K562 (cell line): ENCODE measurements around the gene OPCML. TPM values are rescaled to one million over a fixed set of nuclear protein-coding genes. Genes with fewer than 3 reads are reported as not detected.

Experiments
- ATAC-seq: fragments of 200-7000 bp; cut with Tn5 transposase; 3 replicates; pipeline ENCODE4 v1.9.1; 2020; ENCODE audit warnings: moderate library complexity
- BruUV-seq: library from RNA; stranded (reverse); fragments of 400-500 nt; replicated peaks from 2 replicates; lab custom pipeline; 2021; lab: Mats Ljungman, UMichigan
- CTCF ChIA-PET: fragments of 300-600 bp; formaldehyde crosslinking; extraction: SDS; loops from one replicate; lab custom pipeline; 2021; ENCODE audit warnings: low intra/inter-chr PET ratio; lab: Yijun Ruan, JAX
- POLR2A ChIA-PET: fragments of 300-600, 350-650 bp; sonication (Branson Sonifier 250); formaldehyde crosslinking; extraction: SDS; loops from one replicate; lab custom pipeline; 2021; ENCODE audit warnings: antibody characterized with exemption, inconsistent platforms; lab: Yijun Ruan, JAX
- DNase-seq, 4 experiments: peaks; one replicate each; pipeline versions ENCODE4 v3.0.0 to v3.0.0-alpha.2; 2011 to 2018; ENCODE audit warnings: low spot score in 3 of 4, mixed read lengths in 3 of 4; ENCODE audit errors: extremely low read depth in 1 of 4
- FAIRE-seq: peaks from 2 replicates; lab custom pipeline; 2011; peaks lifted over from hg19 to GRCh38; lab: Jason Lieb, UNC
- H2AFZ ChIP-seq: 2 replicates; pipeline ENCODE4 v1.6.0; 2011; ENCODE audit warnings: low read depth, low read length, control low read depth, inconsistent platforms
- H3K27ac ChIP-seq: fragments of 200-600 bp; 3 replicates; pipeline ENCODE4 v1.8.0; 2011; ENCODE audit warnings: low read depth, mild to moderate bottlenecking, control low read depth, inconsistent platforms, low read length, moderate library complexity, mixed read lengths; ENCODE audit errors: extremely low read depth
- H3K27me3 ChIP-seq, 2 experiments: fragments of 300-600 bp in 1 of 2; 2 replicates in 1 of 2; 3 replicates in 1 of 2; pipeline versions ENCODE4 v1.6.0 to v1.8.0; 2011; ENCODE audit warnings: inconsistent platforms in 2 of 2, low read length in 2 of 2, mild to moderate bottlenecking in 1 of 2, mixed read lengths in 1 of 2, moderate library complexity in 1 of 2; ENCODE audit not compliant: control insufficient read depth in 2 of 2, insufficient read depth in 2 of 2
- H3K36me3 ChIP-seq: fragments of 300-600 bp; 3 replicates; pipeline ENCODE4 v1.8.0; 2011; ENCODE audit warnings: mild to moderate bottlenecking, low read length, inconsistent platforms; ENCODE audit not compliant: control insufficient read depth, insufficient read depth
- H3K4me1 ChIP-seq, 2 experiments: fragments of 200-600 bp in 1 of 2; replicated peaks in 1 of 2; 2 replicates in 1 of 2; 3 replicates in 1 of 2; pipeline versions ENCODE4 v1.5.1 to v1.8.0; 2011; ENCODE audit warnings: inconsistent platforms in 2 of 2, low read length in 2 of 2, mild to moderate bottlenecking in 1 of 2, mixed read lengths in 1 of 2, moderate library complexity in 1 of 2; ENCODE audit not compliant: control insufficient read depth in 2 of 2, insufficient read depth in 2 of 2
- H3K4me2 ChIP-seq: 2 replicates; pipeline ENCODE4 v1.6.1; 2011; ENCODE audit warnings: low read length, control low read depth, inconsistent platforms, mixed read lengths; ENCODE audit not compliant: insufficient read depth
- H3K4me3 ChIP-seq: fragments of 200-600 bp; sonication (generic), shearing (Covaris generic); 2 replicates; pipeline ENCODE4 v1.5.1; 2016; ENCODE audit warnings: control low read depth, inconsistent platforms
- H3K79me2 ChIP-seq: fragments of 200-600 bp; 3 replicates; pipeline ENCODE4 v1.8.0; 2011; ENCODE audit warnings: low read length, inconsistent platforms; ENCODE audit not compliant: control insufficient read depth, insufficient read depth
- H3K9ac ChIP-seq, 2 experiments: 2 replicates each; pipeline versions ENCODE4 v1.6.0 to v1.6.1; 2011; ENCODE audit warnings: low read depth in 2 of 2, low read length in 2 of 2, control low read depth in 1 of 2, inconsistent platforms in 1 of 2, mild to moderate bottlenecking in 1 of 2, mixed read lengths in 1 of 2; ENCODE audit not compliant: insufficient read depth in 1 of 2
- H3K9me1 ChIP-seq: one replicate; pipeline ENCODE4 v1.6.0; 2011; ENCODE audit warnings: inconsistent platforms, mild to moderate bottlenecking, low read length, moderate library complexity; ENCODE audit not compliant: control insufficient read depth, insufficient read depth
- H3K9me3 ChIP-seq: replicated peaks from 2 replicates; pipeline ENCODE4 v1.5.1; 2011; ENCODE audit warnings: low read depth, low read length, inconsistent platforms; ENCODE audit not compliant: control insufficient read depth, insufficient read depth
- H4K20me1 ChIP-seq: replicated peaks from 2 replicates; pipeline ENCODE4 v1.6.1; 2011; ENCODE audit warnings: low read length, inconsistent platforms, mixed read lengths; ENCODE audit not compliant: control insufficient read depth, insufficient read depth
- BACH1 ChIP-seq: fragments of 200-800 bp; sonication (Bioruptor generic); IDR thresholded peaks from 2 replicates; pipeline ENCODE4 v1.6.1; 2016; ENCODE audit warnings: missing genetic modification characterization, missing compliant biosample characterization
- FOXK2 ChIP-seq, 2 experiments: fragments of 450-650 bp; IDR thresholded peaks in 1 of 2; conservative IDR thresholded peaks in 1 of 2; 2 replicates each; pipeline ENCODE4 v1.6.1; 2016; ENCODE audit warnings: low read depth in 2 of 2, mild to moderate bottlenecking in 1 of 2
- FOXP1 ChIP-seq: sonication (generic); formaldehyde crosslinking; IDR thresholded peaks from 2 replicates; pipeline ENCODE4 v1.8.0; 2022; ENCODE audit warnings: mild to moderate bottlenecking, missing genetic modification reagents
- GABPA ChIP-seq: fragments of 200-800 bp; sonication (Bioruptor generic); conservative IDR thresholded peaks from 2 replicates; pipeline ENCODE4 v1.6.1; 2016; ENCODE audit warnings: low read depth, missing genetic modification characterization, missing compliant biosample characterization
- HCFC1 ChIP-seq: IDR thresholded peaks from 2 replicates; pipeline ENCODE4 v1.6.1; 2012; ENCODE audit warnings: low read depth, low read length, improper control_type of control experiment
- HNRNPH1 ChIP-seq: fragments of 200-400 bp; formaldehyde crosslinking; optimal IDR thresholded peaks from 2 replicates; pipeline ENCODE3; 2017; ENCODE audit warnings: low read depth, mild to moderate bottlenecking, low read length, moderate library complexity
- HOMEZ ChIP-seq: fragments of 250-450 bp; sonication (Bioruptor Pico); IDR thresholded peaks from 2 replicates; pipeline ENCODE4 v1.4.0; 2020; ENCODE audit warnings: mild to moderate bottlenecking, moderate library complexity
- IRF9 ChIP-seq: fragments of 450-650 bp; IDR thresholded peaks from 2 replicates; pipeline ENCODE4 v1.6.1; 2016; ENCODE audit warnings: missing biosample characterization, missing genetic modification characterization
- MTA3 ChIP-seq: fragments of 450-650 bp; formaldehyde crosslinking; IDR thresholded peaks from 2 replicates; pipeline ENCODE4 v1.6.1; 2017; ENCODE audit warnings: mild to moderate bottlenecking, borderline replicate concordance
- SIN3A ChIP-seq, 2 experiments: fragments of 150-350 bp in 1 of 2; IDR thresholded peaks; 2 replicates each; pipeline ENCODE4 v1.6.1; 2011 to 2016; ENCODE audit warnings: borderline replicate concordance in 2 of 2, low read depth in 2 of 2, low read length in 2 of 2, mild to moderate bottlenecking in 2 of 2, moderate library complexity in 2 of 2; ENCODE audit not compliant: control insufficient read depth in 1 of 2
- ZBTB12 ChIP-seq: fragments of 250-450 bp; sonication (Bioruptor Pico); IDR thresholded peaks from 2 replicates; pipeline ENCODE4 v1.4.0; 2020
- ZFPM2 ChIP-seq: fragments of 250-450 bp; sonication (Bioruptor Pico); IDR thresholded peaks from 2 replicates; pipeline ENCODE4 v1.5.1; 2022; ENCODE audit warnings: mild to moderate bottlenecking
- ZFX ChIP-seq: sonication (generic); formaldehyde crosslinking; IDR thresholded peaks from 2 replicates; pipeline ENCODE4 v1.8.0; 2022; ENCODE audit warnings: mild to moderate bottlenecking, missing genetic modification reagents, moderate library complexity
- ZNF134 ChIP-seq: fragments of 250-450 bp; sonication (Bioruptor Pico); conservative IDR thresholded peaks from 2 replicates; pipeline ENCODE4 v1.4.0; 2020
- ZNF175 ChIP-seq: fragments of 200-800 bp; sonication (Bioruptor generic); IDR thresholded peaks from 2 replicates; pipeline ENCODE4 v1.6.1; 2016; ENCODE audit warnings: low read depth, mild to moderate bottlenecking, missing genetic modification characterization, missing compliant biosample characterization
- ZNF324 ChIP-seq: fragments of 250-450 bp; sonication (Bioruptor Pico); IDR thresholded peaks from 2 replicates; pipeline ENCODE4 v1.4.0; 2020; ENCODE audit warnings: mild to moderate bottlenecking
- ZNF583 ChIP-seq: fragments of 250-450 bp; sonication (Bioruptor Pico); IDR thresholded peaks from 2 replicates; pipeline ENCODE4 v1.4.0; 2020
- WGBS: fragments of 100-300 bp; shearing (Covaris generic); methylation state at CpG from one replicate; pipeline ENCODE4 v1.1.6; 2016; ENCODE audit warnings: low coverage, mixed read lengths; ENCODE audit not compliant: insufficient coverage; ENCODE audit errors: missing lambda C conversion rate; 5-methylcytosine and 5-hydroxymethylcytosine counted together
- in situ Hi-C: fragments of 300-500 bp; cut with MboI; formaldehyde crosslinking; loops from 4 replicates; pipeline ENCODE4 v1.15.0; 2018; ENCODE audit warnings: inconsistent platforms, mixed read lengths
- intact Hi-C: fragments of 100-400 bp; cut with micrococcal nuclease; formaldehyde crosslinking; loops from 2 replicates; pipeline ENCODE4 v1.14.2; 2022
- polyA plus RNA-seq, 8 experiments: library from polyadenylated mRNA; depleted of rRNA in 4 of 8; stranded (reverse) in 5 of 8; unstranded in 3 of 8; fragments of >200 nt; fragmentation: Nextera tagmentation in 2 of 8; fragmentation: Illumina TruSeq in 1 of 8; extraction: Ambion mirVana in 2 of 8; extraction: Trizol in 1 of 8; gene quantifications; 2 replicates each; pipeline versions ENCODE4 v1.2.1 to v1.2.3, GENCODE V29; 2011 to 2014; ENCODE audit warnings: inconsistent platforms in 1 of 8, missing spikeins in 1 of 8
- total RNA-seq, 7 experiments: library from RNA; depleted of rRNA in 6 of 7; stranded (reverse); fragments of >200 nt in 6 of 7; fragmentation: Illumina TruSeq in 2 of 7; extraction: Trizol in 2 of 7; gene quantifications; 2 replicates each; pipeline versions ENCODE4 v1.2.1 to v1.2.3, GENCODE V29; 2011 to 2021; ENCODE audit warnings: low replicate concordance in 1 of 7

Gene OPCML
- total and polyA plus RNA-seq, 9 of the 15 experiments (the other 6 are each of a cell fraction or from before 2014, with no cell fraction given): not detected

GRCh38 chr11:132648851-132649250 is 883.5 kb downstream of the OPCML start (continued):
- TF ChIP-seq ZNF324 (no peak), GABPA (no peak), IRF9 (no peak)

GRCh38 chr11:132646890-132647289 is 885.4 kb downstream of the OPCML start:
- in situ Hi-C loops (no loop called here), intact Hi-C loops (no loop called here)
- DNase-seq (no peak), ATAC-seq (no peak)
- H3K4me1 ChIP-seq: no peaks in the 10 kb centered on the region
- WGBS: 2% methylated on average over 2 of the region's 2 CpGs
- H3K27ac ChIP-seq: no peak overlapping the region
- no peaks in the 10 kb centered on the region for H3K36me3 ChIP-seq
- no peaks in the 10 kb centered on the region for H3K9me1 ChIP-seq
- no peaks in the 10 kb centered on the region for H3K9me3 ChIP-seq
- H4K20me1 ChIP-seq: no peaks in the 10 kb centered on the region
- no peak overlapping the region for H3K9ac ChIP-seq
- H3K4me3 ChIP-seq: no peak overlapping the region
- CTCF ChIA-PET: no interaction called here
- no peaks in the 10 kb centered on the region for H3K27me3 ChIP-seq
- no peaks in the 10 kb centered on the region for H3K79me2 ChIP-seq
- TF ChIP-seq ZFPM2 (no peak), ZNF583 (CRISPR knock-in tag) (no peak), FOXK2 (conservative IDR thresholded peaks at IDR 0.05 in 1 of 2, IDR thresholded peaks at IDR 0.05 in 1 of 2; ENCODE audit: low read depth in 2 of 2) (no peak), FOXP1 (CRISPR knock-in tag) (no peak), HNRNPH1 (no peak), ZNF134 (CRISPR knock-in tag) (no peak), ZBTB12 (CRISPR knock-in tag) (no peak), SIN3A (IDR thresholded peaks at IDR 0.05; ENCODE audit: borderline replicate concordance in 2 of 2, control insufficient read depth in 1 of 2, low read depth in 2 of 2, low read length in 2 of 2) (no peak), HCFC1 (no peak), BACH1 (no peak), ZFX (CRISPR knock-in tag) (no peak), ZNF175 (CRISPR knock-in tag) (no peak), MTA3 (no peak), HOMEZ (CRISPR knock-in tag) (no peak)
- TF ChIP-seq, all 486 proteins: peak for 0
- no peak for FAIRE-seq
- POLR2A ChIA-PET: interaction anchor here (0.6 to 0.7 kb wide), 2 partner anchors 10 to 64 kb away, joined by 3 read pairs; no protein-coding TSS in a partner anchor
- BruUV-seq: no TSS peak
- Histone ChIP-seq H3K4me2 (no peak overlapping the region), H2AFZ (no peak overlapping the region)
